HG02884 (cell line): Measurements from ENCODE around the gene KMT2D.

Experiments used
- ATAC-seq: cut with Tn5 transposase; IDR thresholded peaks from one replicate; pipeline ENCODE4 v1.9.1; 2021; ENCODE audit warnings: mild to moderate bottlenecking, moderate library complexity; ENCODE audit not compliant: unreplicated experiment

Gene KMT2D

GRCh38 chr12:49038291-49038955 is 22.2 kb downstream of the KMT2D start:
- ATAC-seq: no peak

- ATAC-seq: no peak
These were observed 22.7 kb downstream of the KMT2D start for GRCh38 chr12:49037947-49038237.

GRCh38 chr12:49037111-49037946 is 23.3 kb downstream of the KMT2D start:
- no peak for ATAC-seq

- no peak for ATAC-seq
These were observed 24.6 kb downstream of the KMT2D start for GRCh38 chr12:49036029-49036428.

GRCh38 chr12:49034286-49034622 is 26.3 kb downstream of the KMT2D start:
- ATAC-seq: no peak

GRCh38 chr12:49033611-49034285 is 26.8 kb downstream of the KMT2D start:
- no peak for ATAC-seq

- ATAC-seq: no peak
These were observed 27.7 kb downstream of the KMT2D start for GRCh38 chr12:49032679-49033447.

GRCh38 chr12:49032276-49032675 is 28.3 kb downstream of the KMT2D start:
- no peak for ATAC-seq

- ATAC-seq: no peak
These were observed 28.9 kb downstream of the KMT2D start for GRCh38 chr12:49031573-49032161.

GRCh38 chr12:49030714-49031572 is 29.7 kb downstream of the KMT2D start:
- ATAC-seq: no peak

- ATAC-seq: no peak
These were observed 30.5 kb downstream of the KMT2D start for GRCh38 chr12:49030119-49030518.

GRCh38 chr12:49028666-49029275 is 31.8 kb downstream of the KMT2D start:
- no peak for ATAC-seq

- ATAC-seq: no peak
These were observed 32.6 kb downstream of the KMT2D start for GRCh38 chr12:49027846-49028555.

- ATAC-seq: no peak
These were observed 33.7 kb downstream of the KMT2D start for GRCh38 chr12:49026678-49027480.

GRCh38 chr12:49026101-49026500 is 34.5 kb downstream of the KMT2D start:
- no peak for ATAC-seq

GRCh38 chr12:49025463-49025862 is 35.1 kb downstream of the KMT2D start:
- ATAC-seq: no peak

GRCh38 chr12:49024543-49024942 is 36.1 kb downstream of the KMT2D start:
- no peak for ATAC-seq

GRCh38 chr12:49023812-49024211 is 36.8 kb downstream of the KMT2D start:
- no peak for ATAC-seq
